ENCODE data around the gene ZNF512.

GRCh38 chr2:27655155-27655951 is 72.5 kb downstream of the ZNF512 start:
- TF ChIP-seq POLR2A (IDR thresholded peaks at IDR 0.05; ENCODE audit: low read length) (no peak), GATA1 (IDR thresholded peaks at IDR 0.05; ENCODE audit: low read depth, low read length) (no peak)

All from erythroblast (primary cell).